Measurements from ENCODE around the gene UGGT2. TPM values are rescaled to one million over a fixed set of nuclear protein-coding genes. Genes with fewer than 3 reads are reported as not detected.

The UGGT2 gene
- total RNA-seq: 17.4 and 20.1 TPM in 2 replicates

GRCh38 chr13:96053003-96053703, at the start of gene UGGT2:
Gene UGGT2, minus strand, starts transcription at chr13:96053401. Its CDS starts 89 bp downstream, at chr13:96053312.
- no peak for TF ChIP-seq CTCF (conservative IDR thresholded peaks at IDR 0.05; ENCODE audit: low read depth, low read length)
- no peak for DNase-seq (ENCODE audit: low read depth)
- peak within 1 kb of the TSS; percentile 90 for H3K4me3 ChIP-seq (ENCODE audit: low read depth, low read length)

GRCh38 chr13:96100457-96101220, 47.4 kb upstream of the UGGT2 start:
- no peak for DNase-seq (ENCODE audit: low read depth)
- no peak overlapping the region for H3K4me3 ChIP-seq (ENCODE audit: low read depth, low read length)
- no peak for TF ChIP-seq CTCF (conservative IDR thresholded peaks at IDR 0.05; ENCODE audit: low read depth, low read length)

GRCh38 chr13:96093296-96094006, 40.2 kb upstream of the UGGT2 start:
- DNase-seq (ENCODE audit: low read depth): no peak
- H3K4me3 ChIP-seq (ENCODE audit: low read depth, low read length): no peak overlapping the region
- TF ChIP-seq CTCF (conservative IDR thresholded peaks at IDR 0.05; ENCODE audit: low read depth, low read length): no peak

- no peak for TF ChIP-seq CTCF (conservative IDR thresholded peaks at IDR 0.05; ENCODE audit: low read depth, low read length)
- H3K4me3 ChIP-seq (ENCODE audit: low read depth, low read length): no peak overlapping the region
- no peak for DNase-seq (ENCODE audit: low read depth)
Measured at GRCh38 chr13:96091164-96092117, 38.2 kb upstream of the UGGT2 start.

GRCh38 chr13:96090240-96091101, 37.3 kb upstream of the UGGT2 start:
- TF ChIP-seq CTCF (conservative IDR thresholded peaks at IDR 0.05; ENCODE audit: low read depth, low read length): no peak
- DNase-seq (ENCODE audit: low read depth): no peak
- peak overlapping the region; percentile 59 for H3K4me3 ChIP-seq (ENCODE audit: low read depth, low read length)
